ENCODE results near the gene NOS3. TPM values are rescaled to one million over a fixed set of nuclear protein-coding genes. Genes with fewer than 3 reads are reported as not detected.

The NOS3 gene
- total RNA-seq, 3 donors from 2014 or later, result 3.8 to 35.1 (median 5.1) TPM

DNA sequence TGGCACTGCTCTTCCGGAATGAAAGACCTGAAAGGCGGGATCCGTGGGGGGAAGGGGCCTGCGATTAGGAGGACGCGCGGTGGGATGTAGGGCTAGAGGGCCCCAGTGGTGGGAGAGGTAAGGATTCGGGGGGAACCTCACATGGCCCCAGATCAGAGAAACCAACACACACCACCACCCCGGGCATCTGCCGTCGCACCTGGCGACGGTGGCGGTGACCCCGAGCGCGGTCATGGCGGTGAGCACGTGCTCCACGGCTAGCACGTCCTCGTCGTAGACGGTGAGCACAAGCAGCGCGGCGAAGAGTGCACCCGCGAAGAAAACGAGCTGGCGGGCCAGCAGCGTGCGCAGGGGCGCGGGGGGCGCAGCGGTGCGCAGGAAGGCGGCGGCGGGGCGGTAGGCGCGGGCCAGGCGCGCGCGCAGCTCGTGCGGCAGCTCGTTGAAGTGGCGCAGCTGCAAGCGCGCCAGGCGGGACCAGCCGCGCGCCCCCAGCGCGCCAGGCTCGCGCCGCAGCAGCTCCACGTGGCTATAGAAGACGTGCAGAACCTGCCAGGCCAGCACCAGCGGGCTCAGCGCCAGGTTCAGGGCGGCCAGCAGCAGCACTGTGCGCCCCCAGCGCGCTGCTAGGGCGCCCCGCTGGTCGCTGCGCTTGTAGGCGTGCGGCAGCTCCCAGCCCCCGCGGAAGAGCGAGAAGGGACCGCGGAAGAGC, 27.8 kb downstream of the NOS3 start:
- no peak for DNase-seq (ENCODE audit: low spot score in 2 of 2)
- H3K4me3 ChIP-seq, result peak overlapping the region in 2 of 3 donors; percentile 34 to 64
- H3K27ac ChIP-seq, result no peak overlapping the region
- no peaks in the 10 kb centered on the region for H3K9me3 ChIP-seq
- H3K36me3 ChIP-seq, result no peaks in the 10 kb centered on the region
- intact Hi-C loops (cut with DNase I; ENCODE audit: low total_unique reads), result loop anchor here (10.0 kb wide), 1 partner anchor 96 kb away; no protein-coding TSS in a partner anchor
- peaks cover 8 to 10% of the 10 kb centered on the region in 2 donors for H3K4me1 ChIP-seq
- no peak for TF ChIP-seq CTCF (IDR thresholded peaks at IDR 0.05)
- peaks cover 6 to 38% of the 10 kb centered on the region in 2 donors for H3K27me3 ChIP-seq

DNA sequence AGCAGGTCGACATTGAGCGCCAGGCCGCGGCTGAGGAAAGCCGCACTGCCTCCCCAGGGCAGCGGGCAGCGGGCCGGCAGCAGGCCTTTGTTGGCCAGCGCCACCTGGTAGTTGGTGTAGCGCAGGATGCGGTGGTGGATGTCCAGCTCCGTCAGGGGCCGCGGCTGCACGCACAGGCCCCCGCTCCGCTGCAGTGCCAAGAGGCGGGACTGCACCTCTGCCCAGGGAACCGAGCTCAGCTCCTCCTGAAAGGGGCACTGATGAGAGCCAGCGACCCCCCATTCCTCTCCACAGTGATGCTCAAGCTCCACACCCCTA, 28.3 kb downstream of the NOS3 start:
- no peak for DNase-seq (ENCODE audit: low spot score in 2 of 2)
- H3K9me3 ChIP-seq, result no peaks in the 10 kb centered on the region
- H3K27ac ChIP-seq, result no peak overlapping the region
- peaks cover 8 to 10% of the 10 kb centered on the region in 2 donors for H3K4me1 ChIP-seq
- no peaks in the 10 kb centered on the region for H3K36me3 ChIP-seq
- intact Hi-C loops (cut with DNase I; ENCODE audit: low total_unique reads), result loop anchor here (10.0 kb wide), 1 partner anchor 96 kb away; no protein-coding TSS in a partner anchor
- peak overlapping the region in 2 of 3 donors; percentile 34 to 64 for H3K4me3 ChIP-seq
- TF ChIP-seq CTCF (IDR thresholded peaks at IDR 0.05) (no peak), POLR2AphosphoS5 (IDR thresholded peaks at IDR 0.05) (no peak), POLR2A (IDR thresholded peaks at IDR 0.05) (no peak)
- peaks cover 6 to 37% of the 10 kb centered on the region in 2 donors for H3K27me3 ChIP-seq

- DNase-seq (ENCODE audit: low spot score in 2 of 2), result no peak
- Histone ChIP-seq H3K4me1 (peaks cover 8 to 10% of the 10 kb centered on the region in 2 donors), H3K27me3 (peaks cover 6 to 37% of the 10 kb centered on the region in 2 donors), H3K9me3 (no peaks in the 10 kb centered on the region), H3K27ac (no peak overlapping the region), H3K4me3 (no peak overlapping the region), H3K36me3 (no peaks in the 10 kb centered on the region)
- TF ChIP-seq POLR2AphosphoS5 (IDR thresholded peaks at IDR 0.05) (no peak), POLR2A (IDR thresholded peaks at IDR 0.05) (no peak)
- intact Hi-C loops (cut with DNase I; ENCODE audit: low total_unique reads), result no loop called here
Observed at GRCh38 chr7:151020231-151020630, 29.4 kb downstream of the NOS3 start.

DNA sequence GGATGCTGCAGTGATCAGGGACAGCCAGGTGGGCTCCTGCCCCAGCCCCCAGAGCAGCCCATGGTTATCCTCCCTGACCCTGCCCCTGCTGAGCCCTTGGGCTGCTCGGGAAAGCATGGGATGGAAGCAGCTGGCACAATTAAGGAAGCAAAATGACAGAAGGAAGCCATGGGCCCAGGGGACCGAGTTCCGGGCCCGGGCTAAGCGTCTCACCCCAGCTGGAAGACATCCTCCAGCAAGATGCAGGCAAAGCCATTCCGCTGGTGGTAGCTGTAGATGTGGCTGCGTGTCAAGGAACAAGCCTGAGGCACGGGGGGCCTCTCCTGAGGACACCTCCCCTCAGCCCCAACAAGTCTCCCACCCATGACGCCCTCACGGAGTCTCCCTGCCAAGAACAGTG, 32.4 kb downstream of the NOS3 start:
- Histone ChIP-seq H3K36me3 (no peaks in the 10 kb centered on the region), H3K4me3 (no peak overlapping the region), H3K4me1 (peaks cover 2 to 9% of the 10 kb centered on the region in 2 donors), H3K27me3 (peaks cover 6 to 11% of the 10 kb centered on the region in 2 donors), H3K27ac (no peak overlapping the region), H3K9me3 (no peaks in the 10 kb centered on the region)
- no peak for DNase-seq (ENCODE audit: low spot score in 2 of 2)
- TF ChIP-seq POLR2A (IDR thresholded peaks at IDR 0.05) (no peak), POLR2AphosphoS5 (IDR thresholded peaks at IDR 0.05) (no peak), CTCF (IDR thresholded peaks at IDR 0.05) (no peak)
- intact Hi-C loops (cut with DNase I; ENCODE audit: low total_unique reads), result no loop called here

DNA sequence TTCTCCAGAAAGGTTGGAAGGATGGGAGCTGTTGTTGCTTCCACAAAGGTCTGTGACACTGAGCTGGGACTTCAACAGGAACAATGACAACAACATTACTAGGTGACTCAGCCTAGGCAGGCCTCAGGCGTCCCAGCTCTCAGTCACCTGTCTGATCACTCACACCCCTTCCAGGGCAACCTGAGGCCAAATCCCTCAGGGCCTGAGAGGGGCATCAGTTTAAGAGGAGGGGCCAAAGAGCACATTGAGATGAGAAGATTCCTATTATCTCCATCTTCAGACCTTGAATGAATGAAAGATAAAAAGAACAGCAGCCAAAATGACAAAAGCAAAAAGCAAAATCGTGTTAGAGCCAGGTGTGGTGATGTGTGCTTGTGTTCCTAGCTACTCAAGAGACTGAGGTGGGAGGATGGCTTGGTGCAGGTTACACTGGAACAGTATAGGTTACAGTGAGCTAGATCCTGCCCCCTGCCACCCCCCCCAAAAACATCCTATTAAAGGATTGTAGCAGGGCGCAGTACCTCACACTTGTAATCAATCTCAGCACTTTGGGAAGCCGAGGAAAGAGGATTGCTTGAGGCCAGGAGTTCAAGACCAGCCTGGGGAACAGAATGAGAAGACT, 33.7 kb downstream of the NOS3 start, which contains the start of gene ATG9B:
Gene ATG9B, minus strand, starts transcription at position 60 of the 622 bp plus-strand sequence. CDS start 71 bp downstream, outside the sequence.
- Histone ChIP-seq H3K4me1 (no peaks in the 10 kb centered on the region), H3K27me3 (no peaks in the 10 kb centered on the region), H3K27ac (no peak within 1 kb of the TSS), H3K4me3 (no peak within 1 kb of the TSS), H3K36me3 (no peaks in the 10 kb centered on the region), H3K9me3 (no peaks in the 10 kb centered on the region)
- TF ChIP-seq POLR2A (IDR thresholded peaks at IDR 0.05) (no peak), POLR2AphosphoS5 (IDR thresholded peaks at IDR 0.05) (no peak), CTCF (IDR thresholded peaks at IDR 0.05) (no peak)
- DNase-seq (ENCODE audit: low spot score in 2 of 2), result no peak
- intact Hi-C loops (cut with DNase I; ENCODE audit: low total_unique reads), result no loop called here
